ENCODE measurements around the gene FADS2.

DNA sequence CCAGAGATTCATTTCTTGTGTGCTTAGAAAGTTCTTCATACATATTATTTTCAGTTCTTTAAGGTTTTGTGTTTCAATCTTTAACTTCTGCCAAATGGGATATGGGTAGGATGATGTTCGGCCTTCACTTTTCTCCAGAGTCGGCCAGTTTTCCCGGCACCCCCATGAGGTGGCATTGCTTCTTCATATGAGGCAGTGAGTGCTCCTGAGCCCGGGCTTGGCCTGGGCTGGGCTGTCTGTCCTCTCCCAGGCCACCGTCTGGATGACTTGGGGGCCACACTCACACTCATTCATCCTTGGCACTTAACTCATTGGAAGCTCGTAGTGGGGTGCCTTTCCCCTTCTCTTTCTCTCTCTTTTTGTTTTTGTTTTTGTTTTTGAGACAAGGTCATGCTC, 23.8 kb downstream of the FADS2 start:
- TF ChIP-seq HOXB5 (CRISPR knock-in tag; IDR thresholded peaks at IDR 0.05) (no peak), CTCF (IDR thresholded peaks at IDR 0.05) (no peak), BHLHE40 (IDR thresholded peaks at IDR 0.05; ENCODE audit: low read depth, low read length) (no peak), SREBF2 (IDR thresholded peaks at IDR 0.05) (no peak), POLR2A (IDR thresholded peaks at IDR 0.05; ENCODE audit: low read length) (no peak), MYC (IDR thresholded peaks at IDR 0.05; ENCODE audit: borderline replicate concordance, low read length) (no peak), CHD2 (IDR thresholded peaks at IDR 0.05; ENCODE audit: low read length, partially characterized antibody) (no peak), KDM1A (IDR thresholded peaks at IDR 0.05; ENCODE audit: low read depth) (no peak)
- TF ChIP-seq, protein P1, sequence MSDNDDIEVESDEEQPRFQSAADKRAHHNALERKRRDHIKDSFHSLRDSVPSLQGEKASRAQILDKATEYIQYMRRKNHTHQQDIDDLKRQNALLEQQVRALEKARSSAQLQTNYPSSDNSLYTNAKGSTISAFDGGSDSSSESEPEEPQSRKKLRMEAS (IDR thresholded peaks at IDR 0.05) = no peak
- TF ChIP-seq, protein P2, sequence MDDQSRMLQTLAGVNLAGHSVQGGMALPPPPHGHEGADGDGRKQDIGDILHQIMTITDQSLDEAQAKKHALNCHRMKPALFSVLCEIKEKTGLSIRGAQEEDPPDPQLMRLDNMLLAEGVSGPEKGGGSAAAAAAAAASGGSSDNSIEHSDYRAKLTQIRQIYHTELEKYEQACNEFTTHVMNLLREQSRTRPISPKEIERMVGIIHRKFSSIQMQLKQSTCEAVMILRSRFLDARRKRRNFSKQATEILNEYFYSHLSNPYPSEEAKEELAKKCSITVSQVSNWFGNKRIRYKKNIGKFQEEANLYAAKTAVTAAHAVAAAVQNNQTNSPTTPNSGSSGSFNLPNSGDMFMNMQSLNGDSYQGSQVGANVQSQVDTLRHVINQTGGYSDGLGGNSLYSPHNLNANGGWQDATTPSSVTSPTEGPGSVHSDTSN (IDR thresholded peaks at IDR 0.05) = no peak

Data from A549 (cell line).